NCI-H510A (cell line): ENCODE results near the gene NKD1.

Source experiments
- DNase-seq: peaks from one replicate; lab custom pipeline; 2025; lab: John Stamatoyannopoulos, UW

The NKD1 gene

GRCh38 chr16:50645563-50646220 lies 97.5 kb downstream of the NKD1 start:
- DNase-seq: no peak

- no peak for DNase-seq
Measured at GRCh38 chr16:50646345-50646744, 98.1 kb downstream of the NKD1 start.

DNA sequence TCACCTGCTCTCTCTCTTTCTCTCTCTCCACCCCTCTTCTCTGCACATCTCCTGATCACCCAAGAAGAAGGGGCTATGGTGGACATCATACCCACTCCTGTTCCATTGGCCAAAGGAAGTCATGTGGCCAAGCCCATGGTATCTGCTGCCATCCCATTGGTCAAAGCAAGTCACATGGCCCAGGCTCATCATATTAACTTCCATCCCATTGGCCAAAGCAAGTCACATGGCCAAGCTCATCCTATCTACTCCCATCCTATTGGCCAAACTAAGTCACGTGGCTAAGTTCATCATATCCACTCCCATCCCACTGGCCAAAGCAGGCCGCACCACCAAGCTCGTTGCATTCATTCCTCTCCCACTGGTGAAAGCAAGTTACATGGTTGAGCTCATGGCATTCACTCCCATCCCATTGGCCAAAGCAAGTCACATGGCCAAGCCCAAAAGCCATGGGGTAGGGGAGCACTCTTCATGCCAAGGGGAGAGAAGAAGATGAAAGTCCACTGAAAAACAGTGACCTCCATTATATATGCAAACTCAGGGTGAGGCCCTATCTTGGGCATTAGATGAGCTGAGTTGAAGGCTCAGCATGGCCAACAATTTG lies 103.7 kb downstream of the NKD1 start:
- DNase-seq: no peak

GRCh38 chr16:50652836-50653425 lies 104.7 kb downstream of the NKD1 start:
- no peak for DNase-seq

DNA sequence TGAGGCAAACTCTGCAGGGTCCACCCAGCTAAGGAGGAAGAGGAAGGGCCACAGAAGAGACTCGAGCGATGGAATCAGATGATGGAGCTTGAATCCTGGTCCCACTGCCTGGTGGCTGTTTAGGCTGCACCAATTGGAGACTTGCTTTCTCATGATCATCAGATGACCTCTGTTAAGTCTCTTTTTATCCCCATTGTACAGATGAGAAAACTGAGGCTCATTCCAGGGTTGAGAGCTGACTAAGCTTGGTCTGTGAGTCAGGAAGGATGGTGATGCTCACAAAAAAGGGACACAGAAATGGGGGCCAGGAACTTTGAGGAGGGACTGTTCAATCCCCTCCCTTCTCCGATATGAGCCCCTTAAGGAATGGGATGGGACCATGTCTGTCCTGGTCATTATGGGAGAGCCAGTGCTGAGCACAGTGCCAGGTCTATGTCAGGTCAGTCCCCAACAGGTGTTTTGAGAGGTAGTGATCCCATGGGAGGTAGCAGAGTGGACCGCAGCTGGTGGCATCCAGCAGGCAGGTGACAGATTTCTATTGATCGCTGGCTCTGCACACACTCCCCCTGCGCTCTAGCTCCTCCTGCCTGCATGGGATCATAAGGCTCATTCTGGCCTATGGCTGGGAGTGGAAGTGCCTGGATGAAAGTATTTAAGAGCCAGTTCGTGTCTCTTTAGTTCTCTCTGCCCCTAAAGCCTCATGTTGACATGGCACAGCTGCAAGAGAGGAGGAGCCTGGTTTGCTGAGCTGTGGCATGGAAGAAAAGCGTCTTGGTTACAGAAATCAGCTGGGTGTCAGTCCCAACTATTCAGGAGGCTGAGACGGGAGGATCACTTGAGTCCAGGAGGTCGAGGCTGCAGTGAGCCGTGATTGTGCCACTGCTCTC lies 105.7 kb downstream of the NKD1 start:
- DNase-seq: peak; percentile 36

- no peak for DNase-seq
Measured at GRCh38 chr16:50655558-50656055, 107.4 kb downstream of the NKD1 start.

DNA sequence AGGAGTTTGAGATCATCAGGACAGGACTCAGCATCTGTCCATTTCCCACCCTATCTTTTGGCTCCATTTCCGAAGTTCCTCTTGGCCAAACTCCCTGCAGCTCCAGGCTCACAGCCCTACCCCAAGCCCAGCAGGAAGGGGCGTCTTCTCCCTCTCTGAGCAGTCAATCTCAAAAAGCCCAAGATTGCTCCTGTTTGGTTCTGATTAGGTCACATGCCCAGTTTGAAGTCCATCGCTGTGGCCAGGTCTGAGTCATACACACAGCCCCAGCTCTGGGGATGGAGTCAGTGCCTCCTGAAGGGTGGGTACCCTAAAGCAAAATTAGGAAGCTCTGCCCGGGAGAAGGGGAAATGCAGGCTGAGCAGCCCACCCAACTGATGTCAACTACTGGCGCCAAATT lies 109.0 kb downstream of the NKD1 start:
- DNase-seq: no peak

DNA sequence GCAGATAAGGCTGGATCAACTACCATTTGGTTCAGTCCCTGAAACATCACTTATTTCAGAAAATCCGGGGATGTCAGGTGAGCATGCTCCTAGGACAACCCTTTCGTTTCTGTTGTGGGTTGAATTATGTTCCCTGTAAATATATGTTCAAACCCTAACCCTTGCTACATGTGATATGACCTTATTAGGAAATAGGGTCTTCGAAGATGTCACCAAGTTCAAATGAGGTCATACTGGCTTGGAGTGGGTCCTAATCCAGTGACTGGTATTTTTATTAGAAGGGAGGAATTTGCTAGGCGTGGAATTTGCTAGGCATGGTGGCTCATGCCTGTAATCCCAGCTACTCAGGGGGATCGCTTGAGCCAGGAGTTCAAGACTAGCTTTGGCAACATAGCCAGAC lies 111.6 kb downstream of the NKD1 start:
- no peak for DNase-seq

DNA sequence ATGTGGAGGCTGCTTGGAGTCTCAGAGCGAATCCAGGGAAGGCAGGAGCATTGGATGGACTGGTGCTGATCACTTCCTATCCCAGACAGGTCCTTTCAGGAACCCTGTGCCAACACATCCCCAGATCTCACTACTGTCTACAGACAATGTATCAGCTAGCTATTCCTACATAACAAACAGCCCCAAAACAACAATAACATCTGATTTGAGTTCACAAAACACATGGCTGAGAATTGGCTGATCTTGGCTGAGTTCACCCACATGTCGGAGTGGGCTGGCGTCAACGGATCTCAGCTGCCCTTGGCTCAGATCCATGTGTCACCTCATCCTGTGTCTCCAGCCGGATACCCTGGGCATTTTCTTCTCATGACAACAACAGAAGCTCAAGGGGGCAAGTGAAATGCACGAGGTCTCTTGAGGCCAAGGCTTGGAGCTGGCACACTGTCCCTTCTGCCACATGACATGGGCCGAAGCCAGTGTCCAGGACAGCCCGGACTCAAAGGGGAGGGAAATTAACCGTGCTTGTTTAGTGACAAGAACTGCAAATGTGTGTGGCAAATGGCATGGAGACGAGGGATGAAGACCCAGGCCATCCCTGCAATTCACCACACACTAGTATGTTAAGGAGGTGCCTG lies 114.2 kb downstream of the NKD1 start:
- no peak for DNase-seq

DNA sequence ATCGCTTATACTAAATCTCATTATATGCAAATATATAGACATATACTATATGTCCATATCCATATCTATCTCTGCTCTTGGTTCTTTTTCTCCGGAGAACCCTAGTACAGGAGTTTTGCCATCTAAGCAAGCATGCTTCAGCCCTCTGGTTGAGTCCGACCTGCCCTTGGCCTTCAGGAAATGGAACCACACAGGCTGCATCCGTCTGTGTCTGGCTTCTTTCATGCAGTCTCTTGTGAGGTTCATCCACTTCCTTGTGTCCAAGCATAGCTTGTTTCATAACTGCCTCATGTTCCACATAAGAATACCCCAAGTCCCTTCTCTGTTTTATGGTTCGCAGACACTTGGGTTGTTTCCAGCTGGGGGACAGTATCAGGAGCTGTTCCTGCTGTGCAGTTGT lies 116.1 kb downstream of the NKD1 start:
- DNase-seq: no peak

GRCh38 chr16:50665128-50665878 lies 117.1 kb downstream of the NKD1 start:
- DNase-seq: peak; percentile 21

DNA sequence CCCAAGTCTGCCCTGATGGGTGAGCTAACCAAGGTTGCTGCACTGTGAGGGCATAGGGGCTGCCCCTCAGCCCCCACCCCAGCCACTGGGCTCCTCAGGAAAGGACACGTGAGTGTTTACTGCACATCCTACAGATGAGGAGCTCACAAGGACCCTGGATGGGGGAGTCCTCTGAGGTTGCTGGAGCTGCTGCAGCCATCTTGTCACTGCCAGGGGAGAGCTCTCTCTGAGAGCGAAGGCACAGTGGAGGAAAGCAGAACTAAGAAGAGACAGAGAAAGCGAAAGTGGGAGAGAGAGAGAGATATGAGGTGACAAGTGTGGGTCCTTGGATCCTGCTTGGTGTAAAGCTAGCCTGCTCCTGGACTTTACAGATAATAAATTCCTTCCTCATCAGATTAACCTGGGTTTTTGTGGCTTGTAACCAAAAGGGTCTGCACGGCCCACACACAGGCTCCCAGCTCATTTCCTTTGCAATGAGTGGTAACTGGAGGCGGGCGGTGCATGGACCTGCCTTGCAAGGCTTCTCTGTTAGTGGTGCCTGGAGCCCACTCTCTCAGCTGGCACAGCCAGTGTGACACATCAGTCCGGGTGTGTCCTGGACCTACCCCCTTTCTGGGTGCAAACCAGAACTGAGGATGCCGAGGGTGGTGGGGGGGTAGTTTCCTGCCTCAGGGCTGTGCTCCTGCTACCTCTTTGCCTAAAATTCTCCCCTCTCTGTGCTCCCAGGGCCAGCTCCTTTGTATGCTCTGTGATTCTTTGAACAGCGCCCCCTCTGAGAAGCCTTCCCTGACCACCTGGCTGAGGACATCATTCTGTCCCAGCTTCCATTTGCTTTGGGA lies 118.7 kb downstream of the NKD1 start:
- no peak for DNase-seq

- no peak for DNase-seq
Measured at GRCh38 chr16:50667497-50668367, 119.5 kb downstream of the NKD1 start.

GRCh38 chr16:50668368-50669008 lies 120.3 kb downstream of the NKD1 start:
- DNase-seq: peak; percentile 3

- DNase-seq: no peak
Measured at GRCh38 chr16:50669741-50670140, 121.5 kb downstream of the NKD1 start.

GRCh38 chr16:50670476-50670875 lies 122.3 kb downstream of the NKD1 start:
- DNase-seq: no peak

- DNase-seq: no peak
Measured at GRCh38 chr16:50671644-50672260, 123.6 kb downstream of the NKD1 start.
